PC-3 (cell line): ENCODE measurements around the gene IFI44L. TPM values are rescaled to one million over a fixed set of nuclear protein-coding genes. Genes with fewer than 3 reads are reported as not detected.

Experiments used
- ATAC-seq: fragments of 200-7000 bp; cut with Tn5 transposase; 2 replicates; pipeline ENCODE4 v1.9.1; 2020; ENCODE audit warnings: mild to moderate bottlenecking, moderate library complexity
- BruUV-seq: library from RNA; stranded (reverse); fragments of 400-500 nt; replicated peaks from 2 replicates; lab custom pipeline; 2021; lab: Mats Ljungman, UMichigan
- CTCF ChIA-PET: fragments of 300-600 bp; sonication (Branson Sonifier 250); formaldehyde crosslinking; loops from one replicate; lab custom pipeline; 2022; ENCODE audit warnings: antibody characterized with exemption; lab: Charles Lee
- POLR2A ChIA-PET: fragments of 300-600 bp; sonication (Branson Sonifier 250); formaldehyde crosslinking; loops from one replicate; lab custom pipeline; 2022; ENCODE audit warnings: antibody characterized with exemption; ENCODE audit not compliant: unreplicated experiment; lab: Charles Lee
- DNase-seq: peaks from one replicate; pipeline ENCODE4 v3.0.0-alpha.2; 2015
- H2AFZ ChIP-seq: fragments of 300-600 bp; sonication (generic); 2 replicates; pipeline ENCODE4 v1.6.0; 2016; ENCODE audit warnings: antibody characterized with exemption, low read length
- H3F3A ChIP-seq: fragments of 300-600 bp; sonication (generic); one replicate; pipeline ENCODE4 v1.6.0; 2017; ENCODE audit warnings: antibody characterized with exemption, low read length, control low read depth, mild to moderate bottlenecking; ENCODE audit not compliant: unreplicated experiment
- H3K27ac ChIP-seq: fragments of 300-600 bp; sonication (generic); 2 replicates; pipeline ENCODE4 v1.5.1; 2016; ENCODE audit warnings: mild to moderate bottlenecking, low read length
- H3K27me3 ChIP-seq: fragments of 300-600 bp; sonication (generic); 2 replicates; pipeline ENCODE4 v1.6.1; 2016; ENCODE audit warnings: low read length, mixed read lengths
- H3K36me3 ChIP-seq: fragments of 300-600 bp; sonication (generic); 2 replicates; pipeline ENCODE4 v1.6.1; 2016; ENCODE audit warnings: low read depth, mixed run types, low read length, mixed read lengths
- H3K4me1 ChIP-seq: fragments of 300-600 bp; sonication (generic); 2 replicates; pipeline ENCODE4 v1.5.1; 2016; ENCODE audit warnings: low read length; ENCODE audit not compliant: insufficient read depth
- H3K4me2 ChIP-seq: fragments of 300-600 bp; sonication (generic); 2 replicates; pipeline ENCODE4 v1.6.0; 2016; ENCODE audit warnings: low read length
- H3K4me3 ChIP-seq: fragments of 300-600 bp; sonication (generic); 2 replicates; pipeline ENCODE4 v1.5.1; 2016; ENCODE audit warnings: mild to moderate bottlenecking, low read length, mixed read lengths
- H3K79me2 ChIP-seq: fragments of 300-600 bp; sonication (generic); 2 replicates; pipeline ENCODE4 v1.6.1; 2017; ENCODE audit warnings: low read length, mixed read lengths
- H3K9ac ChIP-seq: fragments of 300-600 bp; sonication (generic); 2 replicates; pipeline ENCODE4 v1.6.0; 2016; ENCODE audit warnings: mild to moderate bottlenecking, low read length
- H3K9me2 ChIP-seq: fragments of 300-600 bp; sonication (generic); replicated peaks from 2 replicates; pipeline ENCODE4 v1.6.1; 2016; ENCODE audit warnings: mixed run types, low read length, mixed read lengths
- H3K9me3 ChIP-seq: fragments of 300-600 bp; sonication (generic); 2 replicates; pipeline ENCODE4 v1.6.1; 2016; ENCODE audit warnings: low read length, mixed read lengths
- H4K20me1 ChIP-seq: fragments of 300-600 bp; sonication (generic); 2 replicates; pipeline ENCODE4 v1.6.1; 2016; ENCODE audit warnings: low read length, mixed read lengths
- CTCF ChIP-seq: fragments of 300-600 bp; sonication (generic); conservative IDR thresholded peaks from 2 replicates; pipeline ENCODE4 v1.5.1; 2017; ENCODE audit warnings: antibody characterized with exemption, low read depth, mild to moderate bottlenecking, low read length
- EZH2 ChIP-seq: fragments of 300-600 bp; sonication (generic); IDR thresholded peaks from one replicate; pipeline ENCODE4 v1.6.1; 2017; ENCODE audit warnings: antibody characterized with exemption, mild to moderate bottlenecking, low read length; ENCODE audit not compliant: unreplicated experiment
- EZH2phosphoT487 ChIP-seq: fragments of 300-600 bp; sonication (generic); IDR thresholded peaks from 2 replicates; pipeline ENCODE4 v1.6.1; 2018; ENCODE audit warnings: mild to moderate bottlenecking, antibody characterized with exemption, low read length, borderline replicate concordance
- intact Hi-C: fragments of 100-400 bp; cut with micrococcal nuclease; formaldehyde crosslinking; loops from 2 replicates; pipeline ENCODE4 v1.9.0; 2023
- total RNA-seq: library from RNA; depleted of rRNA; stranded (reverse); fragments of >200 nt; gene quantifications from 2 replicates; pipeline ENCODE4 v1.2.3, GENCODE V29; 2014

The IFI44L gene
- total RNA-seq, 1 experiment from 2014 or later = 5.5 TPM

- DNase-seq (no peak), ATAC-seq (no peak)
- no peaks in the 10 kb centered on the region for H3K9me3 ChIP-seq
- no peak overlapping the region for H3K27ac ChIP-seq
- H3K9me2 ChIP-seq = no peaks in the 10 kb centered on the region
- no peaks in the 10 kb centered on the region for H3K36me3 ChIP-seq
- H3K4me3 ChIP-seq = no peak overlapping the region
- H3K79me2 ChIP-seq = no peaks in the 10 kb centered on the region
- no peak overlapping the region for H3K9ac ChIP-seq
- no TSS peak for BruUV-seq
- H4K20me1 ChIP-seq = no peaks in the 10 kb centered on the region
- CTCF ChIA-PET = no interaction called here
- H2AFZ ChIP-seq = no peak overlapping the region
- no peaks in the 10 kb centered on the region for H3F3A ChIP-seq
- no peak overlapping the region for H3K4me2 ChIP-seq
- H3K27me3 ChIP-seq = no peaks in the 10 kb centered on the region
- intact Hi-C loops = no loop called here
- no peak for TF ChIP-seq EZH2phosphoT487
- POLR2A ChIA-PET = no interaction called here
- peaks cover 15% of the 10 kb centered on the region for H3K4me1 ChIP-seq
These were observed 61.0 kb downstream of the IFI44L start for GRCh38 chr1:78681265-78681664.

GRCh38 chr1:78682496-78682895 lies 62.2 kb downstream of the IFI44L start:
- H3K9ac ChIP-seq = no peak overlapping the region

GRCh38 chr1:78683079-78683478 lies 62.8 kb downstream of the IFI44L start:
- Histone ChIP-seq H2AFZ (no peak overlapping the region), H3K79me2 (no peaks in the 10 kb centered on the region), H4K20me1 (no peaks in the 10 kb centered on the region), H3F3A (no peaks in the 10 kb centered on the region), H3K9me2 (no peaks in the 10 kb centered on the region), H3K9ac (no peak overlapping the region), H3K4me3 (no peak overlapping the region), H3K4me2 (no peak overlapping the region), H3K36me3 (no peaks in the 10 kb centered on the region), H3K9me3 (no peaks in the 10 kb centered on the region), H3K4me1 (peaks cover 31% of the 10 kb centered on the region), H3K27ac (no peak overlapping the region), H3K27me3 (no peaks in the 10 kb centered on the region)
- peak; percentile 50 for DNase-seq
- intact Hi-C loops = no loop called here
- POLR2A ChIA-PET = no interaction called here
- CTCF ChIA-PET = interaction anchor here (0.6 kb wide), 1 partner anchor 825 kb away, joined by 12 read pairs; no protein-coding TSS in a partner anchor
- peak; percentile 38; the same call in 1 of the 2 replicates for ATAC-seq
- BruUV-seq = no TSS peak
- TF ChIP-seq EZH2 (no peak), EZH2phosphoT487 (no peak), CTCF (no peak)

More at GRCh38 chr1:78682496-78682895, 62.2 kb downstream of the IFI44L start:
- Histone ChIP-seq H3K4me3 (no peak overlapping the region), H4K20me1 (no peaks in the 10 kb centered on the region), H3K9me2 (no peaks in the 10 kb centered on the region), H3K79me2 (no peaks in the 10 kb centered on the region), H2AFZ (0 out of 2 replicates have a peak overlapping the region, but pooled peaks have one; percentile 24), H3K4me1 (peaks cover 25% of the 10 kb centered on the region), H3K27ac (no peak overlapping the region), H3F3A (no peaks in the 10 kb centered on the region), H3K36me3 (no peaks in the 10 kb centered on the region), H3K4me2 (no peak overlapping the region), H3K27me3 (no peaks in the 10 kb centered on the region), H3K9me3 (no peaks in the 10 kb centered on the region)
- ChIA-PET CTCF (interaction anchor here (0.6 kb wide), 1 partner anchor 825 kb away, joined by 12 read pairs; no protein-coding TSS in a partner anchor), POLR2A (no interaction called here)
- TF ChIP-seq EZH2 = no peak
- TF ChIP-seq EZH2phosphoT487 = no peak
- no peak for TF ChIP-seq CTCF
- BruUV-seq = no TSS peak
- peak; percentile 89 for ATAC-seq
- intact Hi-C loops = no loop called here
- DNase-seq = peak; percentile 20
